ENCODE results near the gene PAAF1. TPM values are rescaled to one million over a fixed set of nuclear protein-coding genes. Genes with fewer than 3 reads are reported as not detected.

Gene PAAF1
- total and polyA plus RNA-seq, 4 donors = 10.2 to 23.3 (median 13.9) TPM

- no peak for TF ChIP-seq CTCF (IDR thresholded peaks at IDR 0.05; ENCODE audit: control extremely low read depth, extremely low read depth)
- Histone ChIP-seq H3K27ac (ENCODE audit: low read depth in 1 of 2, low read length in 1 of 2) (no peak overlapping the region), H3K27me3 (ENCODE audit: control insufficient read depth in 3 of 3, insufficient read depth in 3 of 3, low read length in 2 of 3) (peaks cover 0 to 4% (median 3%) of the 10 kb centered on the region in 3 donors), H3K9ac (ENCODE audit: insufficient read depth in 1 of 2, low read length in 2 of 2) (no peak overlapping the region), H3K4me1 (ENCODE audit: control insufficient read depth in 5 of 5, insufficient read depth in 5 of 5, low read length in 5 of 5) (peaks cover 0 to 3% (median 0%) of the 10 kb centered on the region in 5 donors), H3K9me3 (ENCODE audit: control insufficient read depth in 4 of 4, insufficient read depth in 3 of 4, low read length in 3 of 4) (no peaks in the 10 kb centered on the region), H3K36me3 (ENCODE audit: control insufficient read depth in 4 of 4, insufficient read depth in 4 of 4, low read length in 4 of 4) (no peaks in the 10 kb centered on the region), H3K4me3 (no peak overlapping the region)
- no peak for ATAC-seq (ENCODE audit: insufficient read depth, low FRiP score)
- WGBS, 2 donors = 87 to 94% methylated on average over 7 of the region's 7 CpGs
- DNase-seq = no peak
Measured at GRCh38 chr11:73962101-73962705, 85.4 kb downstream of the PAAF1 start.

GRCh38 chr11:73963861-73964260, 87.1 kb downstream of the PAAF1 start:
- no peaks in the 10 kb centered on the region for H3K9me3 ChIP-seq (ENCODE audit: control insufficient read depth in 4 of 4, insufficient read depth in 3 of 4, low read length in 3 of 4)
- H3K36me3 ChIP-seq (ENCODE audit: control insufficient read depth in 4 of 4, insufficient read depth in 4 of 4, low read length in 4 of 4) = no peaks in the 10 kb centered on the region
- no peak overlapping the region for H3K9ac ChIP-seq (ENCODE audit: insufficient read depth in 1 of 2, low read length in 2 of 2)
- no peak for TF ChIP-seq CTCF (IDR thresholded peaks at IDR 0.05; ENCODE audit: control extremely low read depth, extremely low read depth)
- H3K4me1 ChIP-seq (ENCODE audit: control insufficient read depth in 5 of 5, insufficient read depth in 5 of 5, low read length in 5 of 5) = peaks cover 0 to 3% (median 0%) of the 10 kb centered on the region in 5 donors
- H3K27ac ChIP-seq (ENCODE audit: low read depth in 1 of 2, low read length in 1 of 2) = no peak overlapping the region
- H3K27me3 ChIP-seq (ENCODE audit: control insufficient read depth in 3 of 3, insufficient read depth in 3 of 3, low read length in 2 of 3) = no peaks in the 10 kb centered on the region
- no peak overlapping the region for H3K4me3 ChIP-seq
- ATAC-seq (ENCODE audit: insufficient read depth, low FRiP score) = no peak
- DNase-seq = no peak
- 78 to 83% methylated on average over 8 of the region's 8 CpGs for WGBS, 2 donors

- Histone ChIP-seq H3K9ac (ENCODE audit: insufficient read depth in 1 of 2, low read length in 2 of 2) (no peak overlapping the region), H3K4me1 (ENCODE audit: control insufficient read depth in 5 of 5, insufficient read depth in 5 of 5, low read length in 5 of 5) (peaks cover 0 to 3% (median 0%) of the 10 kb centered on the region in 5 donors), H3K36me3 (ENCODE audit: control insufficient read depth in 4 of 4, insufficient read depth in 4 of 4, low read length in 4 of 4) (no peaks in the 10 kb centered on the region), H3K27ac (ENCODE audit: low read depth in 1 of 2, low read length in 1 of 2) (no peak overlapping the region), H3K9me3 (ENCODE audit: control insufficient read depth in 4 of 4, insufficient read depth in 3 of 4, low read length in 3 of 4) (no peaks in the 10 kb centered on the region), H3K4me3 (no peak overlapping the region), H3K27me3 (ENCODE audit: control insufficient read depth in 3 of 3, insufficient read depth in 3 of 3, low read length in 2 of 3) (no peaks in the 10 kb centered on the region)
- WGBS, 2 donors = 70 to 73% methylated on average over 10 of the region's 10 CpGs
- no peak for TF ChIP-seq CTCF (IDR thresholded peaks at IDR 0.05; ENCODE audit: control extremely low read depth, extremely low read depth)
- ATAC-seq (ENCODE audit: insufficient read depth, low FRiP score) = no peak
- DNase-seq = no peak
Measured at GRCh38 chr11:73965076-73965763, 88.4 kb downstream of the PAAF1 start.

Data from lung (tissue), 12 donors.